GOT3 (cell line): Measurements from ENCODE around the gene PIK3C2G.

Source experiments
- DNase-seq: peaks from one replicate; lab custom pipeline; 2025; ENCODE audit warnings: mixed read lengths; lab: John Stamatoyannopoulos, UW

Gene PIK3C2G

DNA sequence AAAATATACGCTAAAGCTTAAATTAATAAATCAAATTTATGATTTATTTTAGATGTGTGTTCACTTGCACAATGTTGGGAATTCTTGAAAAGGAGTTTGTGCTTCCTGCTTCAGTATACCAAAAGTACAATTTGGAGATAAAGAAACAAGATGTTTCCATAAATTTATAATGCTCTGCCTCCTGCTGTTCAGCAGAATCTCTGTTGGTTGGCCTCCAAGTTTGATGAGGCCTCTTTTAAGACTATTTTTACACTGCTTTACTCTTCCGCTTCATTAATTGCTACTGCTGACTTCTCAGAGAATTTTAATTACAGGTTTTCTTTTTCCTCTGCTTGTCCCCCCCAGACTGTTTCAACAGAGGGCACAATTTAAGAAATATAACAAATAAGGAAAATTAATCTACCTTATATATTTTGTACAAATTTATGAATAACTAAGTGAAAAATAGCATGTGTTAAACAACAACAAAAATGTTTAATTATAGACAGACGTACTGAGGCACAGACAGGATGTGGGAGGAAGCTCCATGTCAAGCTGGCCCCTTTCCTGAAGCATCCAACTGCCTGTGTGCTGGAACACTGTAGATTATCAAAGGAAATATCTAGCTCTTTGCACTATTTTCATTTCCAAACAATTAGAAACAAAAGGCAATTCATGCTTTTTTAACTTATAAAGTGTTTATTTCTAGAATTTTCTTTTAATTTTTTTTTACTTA lies 83.9 kb downstream of the PIK3C2G start:
- DNase-seq, result no peak

DNA sequence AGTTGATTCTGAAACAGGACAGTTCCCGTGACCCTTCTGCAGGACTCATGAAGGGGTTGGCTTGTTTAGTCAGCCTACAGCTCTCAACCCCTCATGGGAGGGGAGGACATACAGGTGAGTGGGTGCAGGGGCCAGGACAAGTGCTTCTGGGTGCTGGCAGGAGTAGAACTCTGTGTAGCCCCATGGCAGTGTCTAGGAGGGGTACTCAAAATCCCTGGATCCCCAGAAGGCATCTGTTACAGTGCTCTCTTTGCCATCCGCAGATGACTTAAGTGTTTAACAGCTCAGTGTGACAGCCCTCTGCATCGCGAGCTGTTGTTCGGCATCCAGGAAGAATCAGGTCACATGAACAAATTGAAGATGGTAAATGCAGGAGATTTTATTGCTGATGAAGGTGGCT lies 91.0 kb downstream of the PIK3C2G start:
- no peak for DNase-seq

DNA sequence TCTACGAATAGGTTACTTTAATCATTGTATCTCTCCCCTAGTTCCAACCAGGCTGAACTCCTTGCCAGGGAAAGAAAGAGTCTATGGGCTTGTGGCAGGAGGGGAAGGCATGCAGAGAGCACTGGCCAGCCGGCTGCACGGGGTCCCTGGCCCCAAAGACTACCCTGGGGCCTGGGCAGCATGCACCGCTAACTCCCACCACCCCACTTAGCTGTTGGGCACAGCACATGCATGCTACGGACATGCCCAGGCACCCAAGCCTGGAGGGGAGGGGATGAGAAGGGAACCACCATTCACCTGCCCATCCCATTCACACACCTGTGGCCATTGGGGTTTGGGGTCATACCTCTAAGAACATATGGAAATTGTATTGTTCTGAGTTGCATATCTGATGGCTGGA lies 94.1 kb downstream of the PIK3C2G start:
- DNase-seq, result no peak

DNA sequence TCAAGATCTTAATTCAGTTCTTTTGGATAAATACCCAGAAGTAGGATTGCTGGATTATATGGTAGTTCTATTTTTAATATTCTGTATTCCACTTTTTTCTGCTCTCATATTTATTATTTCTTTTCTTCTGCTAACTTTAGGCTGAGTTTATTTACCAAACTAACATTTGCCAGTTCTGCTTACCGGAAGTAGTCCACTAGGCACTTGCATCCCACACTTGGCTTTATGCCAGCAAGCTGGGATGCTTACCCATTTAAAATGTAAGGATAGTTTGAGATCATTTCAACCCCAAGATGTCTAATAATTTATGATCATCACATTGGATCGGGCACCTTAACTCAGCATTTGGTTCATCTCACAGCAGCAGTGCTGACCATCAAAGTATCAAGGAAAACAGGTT lies 96.8 kb downstream of the PIK3C2G start:
- no peak for DNase-seq

DNA sequence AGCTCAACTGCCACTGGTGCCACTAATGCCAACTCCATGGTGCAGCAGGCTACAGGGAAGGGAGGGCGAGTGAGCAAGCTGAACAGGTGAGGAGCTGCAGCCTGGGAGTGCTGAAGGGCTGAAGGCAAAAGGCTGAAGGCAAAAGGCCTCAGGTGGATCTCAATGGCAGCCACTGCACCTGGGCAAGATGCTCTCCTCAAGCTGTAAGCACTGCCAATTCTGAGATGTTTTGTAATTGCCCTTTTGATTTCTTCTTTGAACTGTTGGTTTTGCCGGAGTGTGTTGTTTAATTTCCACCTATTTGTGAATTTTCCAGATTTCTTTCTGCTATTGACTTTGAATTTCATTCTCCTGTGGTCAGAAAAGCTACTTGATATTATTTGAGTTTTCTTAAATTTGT lies 97.6 kb downstream of the PIK3C2G start:
- DNase-seq, result no peak

DNA sequence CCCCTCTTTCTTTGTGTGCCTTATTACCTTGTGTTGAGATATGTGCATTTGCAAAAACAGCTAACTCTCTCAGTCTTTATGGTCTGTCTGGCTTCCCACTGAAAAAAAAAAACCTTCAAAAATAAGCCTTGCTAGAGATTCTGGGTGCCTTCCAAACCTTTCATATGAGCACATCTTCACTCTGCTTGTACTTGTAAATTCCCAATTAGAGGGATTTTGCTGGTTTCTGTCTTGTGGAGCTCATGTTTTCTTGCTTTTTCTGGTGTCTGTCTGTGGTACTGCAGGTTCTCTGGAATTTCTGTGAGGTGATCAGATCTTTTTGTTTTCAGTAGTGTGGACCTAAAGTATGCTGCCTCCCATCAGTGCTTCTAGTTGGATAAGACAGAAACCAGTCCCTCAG lies 100.1 kb downstream of the PIK3C2G start:
- DNase-seq, result no peak

DNA sequence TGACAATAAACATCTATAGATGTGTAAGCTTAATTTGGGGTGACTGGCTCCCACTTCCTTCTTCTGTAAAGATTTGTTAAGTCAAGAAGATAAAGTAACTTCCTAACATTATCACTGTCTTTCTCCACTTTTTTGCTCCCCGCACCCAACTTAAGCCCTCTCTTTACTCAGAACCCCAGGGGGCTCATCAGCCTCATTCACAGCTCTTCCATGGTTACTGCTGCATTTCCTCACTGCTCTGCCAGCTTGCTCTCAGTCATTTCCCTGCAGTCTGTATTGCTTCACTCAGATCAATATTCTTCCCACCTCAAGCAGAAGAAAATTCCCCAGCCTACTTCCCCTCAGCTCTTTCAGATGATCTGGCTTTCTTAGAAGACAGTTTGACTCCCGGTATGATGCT lies 102.0 kb downstream of the PIK3C2G start:
- no peak for DNase-seq

DNA sequence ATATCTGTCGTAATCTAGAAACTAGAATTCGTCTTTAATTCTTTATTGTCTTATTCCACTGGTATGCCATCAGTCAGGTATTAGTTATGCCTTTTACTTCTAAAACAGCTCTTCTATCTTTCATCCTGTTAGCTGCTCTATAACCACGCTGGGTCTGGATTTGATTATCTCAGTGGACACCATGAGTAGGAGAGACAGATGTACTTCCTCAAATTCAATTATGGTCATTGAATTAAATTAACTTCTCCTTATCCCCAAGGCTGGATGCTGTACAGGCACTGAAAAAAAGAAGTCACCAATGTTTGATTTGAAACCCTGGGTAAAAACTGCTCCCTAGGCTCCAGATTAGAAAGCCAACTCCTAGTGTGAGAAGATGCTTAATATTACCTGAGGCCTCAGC lies 107.3 kb downstream of the PIK3C2G start:
- no peak for DNase-seq

DNA sequence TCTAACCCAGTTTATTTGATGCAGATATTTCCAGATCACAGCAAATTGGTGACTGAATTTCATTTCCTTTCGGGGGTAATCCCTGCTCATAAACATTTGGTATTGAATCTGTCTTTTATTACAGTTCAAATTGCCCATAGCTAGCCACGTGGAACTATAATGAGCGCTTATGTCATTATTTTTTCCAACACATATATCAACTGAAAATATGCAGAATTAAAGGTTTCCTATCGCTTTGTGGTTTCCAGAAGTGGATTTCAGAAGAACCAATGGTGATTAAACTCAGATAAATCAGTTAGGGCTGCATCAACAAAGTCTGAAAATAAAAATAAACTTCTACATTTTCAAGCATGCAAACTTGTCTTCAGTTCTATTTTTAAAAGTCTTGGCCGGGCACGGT lies 111.9 kb downstream of the PIK3C2G start:
- no peak for DNase-seq

DNA sequence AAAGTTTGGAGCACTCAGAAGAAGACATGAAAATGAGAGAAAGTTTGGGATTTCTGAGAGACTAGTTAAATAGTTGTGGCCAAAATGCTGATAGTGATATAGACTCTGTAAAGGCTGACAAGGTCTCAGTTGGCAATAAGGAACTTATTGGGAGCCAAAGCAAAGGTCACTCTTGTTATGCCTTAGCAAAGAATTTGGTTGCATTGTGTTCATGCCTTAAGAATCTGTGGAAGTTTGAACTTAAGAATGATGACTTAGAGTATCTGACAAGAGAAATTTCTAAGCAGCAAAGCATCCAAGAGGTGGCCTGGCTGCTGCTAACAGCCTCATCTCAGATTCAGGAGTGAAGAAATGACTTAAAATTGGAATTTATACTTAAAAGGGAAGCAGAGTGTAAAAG lies 113.8 kb downstream of the PIK3C2G start:
- no peak for DNase-seq

DNA sequence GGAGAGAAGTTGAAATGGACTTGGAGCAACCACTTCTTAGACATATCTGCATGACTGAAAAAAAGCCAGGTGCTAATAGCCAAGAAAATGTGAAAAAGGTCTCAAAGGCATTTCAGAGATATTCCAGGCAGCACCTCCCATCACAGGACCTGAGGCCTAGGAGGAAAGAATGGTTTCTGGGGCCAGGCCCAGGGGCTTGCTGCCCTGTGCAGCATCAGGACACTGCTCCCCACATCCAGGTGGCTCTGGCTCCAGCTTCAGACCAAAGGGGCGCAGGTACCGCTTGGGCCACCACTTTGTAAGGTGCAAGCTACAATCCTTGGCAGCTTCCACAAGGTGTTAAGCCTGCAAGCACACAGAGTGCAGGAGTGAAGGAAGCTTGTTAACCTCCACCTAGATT lies 114.3 kb downstream of the PIK3C2G start:
- DNase-seq, result no peak

DNA sequence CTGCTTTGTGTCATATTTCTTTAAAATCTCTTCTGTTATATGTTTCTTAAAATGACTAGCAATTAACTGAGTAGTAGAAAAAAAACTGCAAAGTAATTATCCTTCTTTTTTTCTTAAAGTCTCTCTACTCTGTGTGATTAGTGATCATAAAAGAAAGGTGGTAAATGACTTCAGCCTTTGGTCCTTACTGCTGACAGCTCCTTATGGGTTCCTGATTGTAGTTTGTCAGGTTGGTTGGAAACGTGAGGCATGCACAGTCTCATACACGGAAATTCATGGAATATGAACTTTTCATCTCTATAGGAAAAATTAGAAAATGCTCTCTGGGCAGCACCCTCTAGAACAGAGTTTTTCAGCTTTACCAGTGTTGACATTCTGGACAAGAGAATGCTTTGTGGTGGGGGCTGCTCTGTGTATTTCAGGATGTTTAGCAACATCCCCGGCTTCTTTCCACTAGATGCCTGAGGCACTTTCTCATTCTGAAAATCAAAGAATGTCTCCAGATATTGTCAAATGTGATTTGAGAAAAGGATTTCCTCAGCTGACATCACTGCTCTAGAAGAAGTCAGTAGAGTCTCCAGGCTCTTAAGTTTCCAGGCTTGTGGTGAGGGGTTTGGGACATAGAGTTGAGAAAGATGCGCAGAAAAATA lies 121.0 kb downstream of the PIK3C2G start:
- no peak for DNase-seq

DNA sequence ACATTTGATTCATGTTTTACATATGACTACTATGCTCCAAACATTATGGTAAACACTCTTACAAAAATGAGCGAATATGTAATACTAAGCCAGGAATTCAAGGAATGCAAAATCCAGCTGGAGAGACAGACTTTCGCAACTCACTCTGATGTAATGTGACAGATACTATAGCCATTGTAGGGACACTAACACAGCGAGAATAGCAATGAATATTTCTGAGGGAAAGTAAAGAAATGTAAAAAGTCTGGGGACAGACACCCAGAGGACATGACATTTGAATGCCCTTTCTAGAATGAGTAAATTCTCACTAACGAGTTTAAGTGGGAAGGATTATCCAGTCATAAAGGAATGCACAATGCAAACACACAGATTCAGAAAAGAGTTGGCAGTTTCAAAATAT lies 121.9 kb downstream of the PIK3C2G start:
- no peak for DNase-seq

DNA sequence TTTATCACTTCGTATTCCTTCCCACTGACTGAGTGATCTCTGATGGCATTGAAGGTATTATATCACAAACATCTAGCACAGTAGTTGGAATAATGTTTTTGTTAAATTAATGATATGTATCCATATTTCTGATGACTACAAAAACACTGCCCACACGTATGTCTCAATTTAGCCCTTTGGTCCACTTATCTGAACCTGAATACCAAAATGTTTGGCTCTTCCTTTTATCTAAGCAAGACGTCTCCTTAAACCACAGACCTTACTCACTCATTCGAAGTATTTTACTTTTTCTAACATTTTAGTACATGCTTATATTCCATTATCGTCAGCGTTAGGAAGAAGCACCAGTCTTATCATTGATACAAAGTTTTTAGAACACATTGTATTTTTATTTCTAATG lies 126.4 kb downstream of the PIK3C2G start:
- no peak for DNase-seq

DNA sequence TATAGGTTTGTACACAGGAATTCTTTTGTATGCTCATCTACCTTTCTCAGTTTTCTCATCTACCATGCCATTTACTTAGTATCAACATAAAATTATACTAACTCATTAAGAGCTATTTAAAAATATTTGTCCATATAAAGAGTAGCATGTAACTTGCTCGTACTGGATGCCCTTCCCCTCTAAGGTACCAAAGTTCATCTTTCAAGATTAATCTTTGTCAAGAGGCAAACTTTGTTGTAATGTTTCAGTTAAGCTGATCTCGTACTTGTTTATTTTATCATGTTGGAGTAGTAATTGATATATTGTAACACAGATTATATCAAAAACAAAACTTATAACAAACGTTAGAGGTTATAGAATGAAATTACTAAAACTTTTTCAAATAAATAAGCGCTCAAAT lies 128.5 kb downstream of the PIK3C2G start:
- no peak for DNase-seq

DNA sequence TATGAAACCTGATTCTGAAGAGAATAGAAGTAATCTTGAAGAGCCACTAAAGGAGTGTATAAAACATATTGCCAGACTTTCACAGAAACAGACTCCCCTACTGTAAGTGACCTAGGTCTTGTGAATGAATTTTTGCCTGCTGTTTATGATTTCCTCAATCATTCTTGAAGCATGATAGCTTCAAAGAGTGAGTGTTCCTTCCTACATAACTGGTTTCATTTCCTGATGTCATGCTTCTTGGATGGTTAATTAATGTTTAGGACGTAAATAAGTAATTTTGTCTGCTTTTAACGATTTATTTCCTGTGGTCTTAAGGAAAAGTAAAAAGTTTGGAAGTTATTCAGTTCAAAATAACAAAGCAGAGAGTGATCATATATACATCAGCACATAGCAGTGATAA lies 129.8 kb downstream of the PIK3C2G start:
- DNase-seq, result no peak

DNA sequence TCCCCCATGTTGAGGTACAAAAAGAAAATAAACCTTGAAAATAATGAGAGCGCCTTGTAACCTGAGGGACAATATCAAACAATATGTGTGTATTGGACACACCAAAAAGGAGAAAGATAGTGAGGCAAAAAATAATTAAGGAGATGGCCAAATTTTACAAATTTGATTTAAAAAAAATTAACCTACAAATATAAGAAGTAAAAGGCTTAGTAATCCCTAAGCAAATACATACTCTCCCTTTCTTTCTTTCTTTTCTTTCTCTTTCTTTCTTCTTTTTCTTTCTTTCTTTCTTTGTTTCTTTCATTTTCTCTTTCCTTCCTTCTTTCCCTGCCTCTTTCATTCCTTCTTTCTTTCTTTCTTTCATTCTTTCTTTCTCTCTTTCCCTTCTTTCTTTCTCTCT lies 133.4 kb downstream of the PIK3C2G start:
- no peak for DNase-seq

DNA sequence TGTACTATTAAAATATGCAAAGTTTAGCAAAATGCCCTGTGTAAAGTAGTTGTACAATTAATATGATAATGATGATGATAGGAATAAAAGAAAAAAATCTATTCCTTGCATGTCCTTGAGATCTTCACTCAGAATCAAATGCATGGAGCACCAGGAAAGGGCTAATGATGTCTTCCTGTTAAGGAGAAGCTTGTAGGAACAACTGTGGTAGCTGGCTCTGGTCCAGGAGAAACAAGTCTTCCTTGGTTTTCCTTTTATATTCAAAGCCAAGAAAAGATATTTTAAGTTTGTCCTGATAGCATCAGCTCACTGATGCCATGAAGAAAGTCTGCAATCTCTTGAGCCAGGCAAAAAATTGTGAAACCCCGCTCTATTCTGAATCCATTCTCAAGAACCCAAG lies 138.9 kb downstream of the PIK3C2G start:
- no peak for DNase-seq

DNA sequence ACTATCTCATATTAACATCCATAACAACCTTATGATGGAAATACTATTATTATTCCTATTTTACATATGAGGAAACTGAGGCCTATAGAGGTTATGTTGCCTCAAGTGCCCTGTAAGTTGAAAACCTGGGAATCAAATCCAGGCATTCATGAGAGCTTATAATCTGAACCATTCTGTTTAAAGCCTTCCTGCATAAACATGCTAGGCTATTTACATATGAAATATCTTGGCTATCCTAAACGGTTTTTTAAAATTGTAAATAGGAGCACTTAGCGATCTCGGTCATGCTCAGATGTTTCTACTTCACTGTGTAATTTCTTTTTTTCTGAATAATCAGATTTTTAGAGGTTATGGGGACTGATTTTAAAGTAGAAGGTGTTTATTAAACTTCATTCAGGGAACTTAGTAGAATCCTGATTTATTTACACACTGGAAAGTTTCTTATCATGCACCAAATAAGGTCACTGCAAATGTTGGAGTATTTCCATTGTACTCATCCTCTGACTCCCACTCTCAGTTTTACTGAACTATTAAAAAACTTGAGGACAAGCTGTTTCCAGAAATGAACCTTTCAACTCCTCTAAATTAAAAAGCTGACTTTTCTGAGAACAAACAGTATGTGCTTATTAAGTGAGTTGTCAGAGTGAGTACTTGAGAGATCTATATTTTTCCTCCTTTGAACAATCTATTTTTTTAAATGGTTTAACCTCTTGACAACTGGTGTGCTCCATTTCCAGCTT lies 141.7 kb downstream of the PIK3C2G start:
- no peak for DNase-seq

DNA sequence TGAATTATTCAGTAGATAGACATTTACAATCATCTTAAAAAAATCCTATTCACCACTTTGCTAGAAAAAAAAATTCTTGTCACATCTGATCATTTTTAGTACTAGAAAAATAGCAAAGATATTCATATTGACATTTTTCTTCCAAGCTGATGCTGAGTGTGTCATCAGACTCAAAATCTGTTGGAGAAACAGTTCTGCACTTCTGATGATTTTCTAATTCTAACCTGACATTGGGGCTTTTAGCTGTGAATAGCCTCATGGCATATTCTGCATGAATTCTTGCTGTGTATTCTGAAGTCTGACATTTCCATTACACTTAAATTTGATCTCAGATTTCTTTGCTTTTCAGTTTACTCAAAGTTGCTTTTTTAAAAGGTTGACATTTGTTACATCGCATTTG lies 150.1 kb downstream of the PIK3C2G start:
- no peak for DNase-seq

DNA sequence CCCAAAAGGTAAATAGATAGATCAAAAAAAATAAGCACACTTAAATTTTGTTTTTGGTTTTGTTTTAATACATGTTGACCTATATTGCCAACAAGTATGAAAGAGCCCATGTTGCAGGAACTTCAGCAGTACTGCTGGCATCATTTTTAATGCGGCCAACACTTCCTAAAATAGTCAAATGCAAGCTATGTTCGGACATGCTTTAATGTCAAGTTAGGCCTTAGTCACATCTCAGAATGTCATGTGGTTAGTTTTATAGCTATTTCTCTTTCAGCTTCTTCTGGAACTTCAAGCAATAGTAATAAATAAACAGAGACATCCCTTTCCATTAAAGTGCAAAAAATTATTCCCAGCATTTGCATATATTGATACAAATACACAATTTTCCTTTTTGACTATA lies 153.4 kb downstream of the PIK3C2G start:
- no peak for DNase-seq

DNA sequence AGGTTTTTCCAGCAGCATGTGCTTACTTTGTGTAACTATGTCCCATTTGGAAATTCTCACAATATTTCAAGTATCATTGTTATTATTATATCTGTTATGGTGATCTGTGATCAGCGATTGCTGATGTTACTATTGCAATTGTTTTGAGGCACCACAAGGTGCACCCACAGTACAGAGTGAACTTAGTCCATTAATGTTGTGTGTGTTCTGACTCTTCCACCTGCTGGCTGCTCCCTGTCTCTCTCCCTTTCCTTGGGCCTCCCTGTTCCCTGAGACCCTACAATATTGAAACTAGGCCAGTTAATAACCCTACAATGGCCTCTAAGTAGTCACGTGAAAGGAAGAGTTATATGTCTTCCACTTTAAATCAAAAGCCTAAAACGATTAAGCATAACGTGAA lies 153.9 kb downstream of the PIK3C2G start:
- DNase-seq, result no peak

DNA sequence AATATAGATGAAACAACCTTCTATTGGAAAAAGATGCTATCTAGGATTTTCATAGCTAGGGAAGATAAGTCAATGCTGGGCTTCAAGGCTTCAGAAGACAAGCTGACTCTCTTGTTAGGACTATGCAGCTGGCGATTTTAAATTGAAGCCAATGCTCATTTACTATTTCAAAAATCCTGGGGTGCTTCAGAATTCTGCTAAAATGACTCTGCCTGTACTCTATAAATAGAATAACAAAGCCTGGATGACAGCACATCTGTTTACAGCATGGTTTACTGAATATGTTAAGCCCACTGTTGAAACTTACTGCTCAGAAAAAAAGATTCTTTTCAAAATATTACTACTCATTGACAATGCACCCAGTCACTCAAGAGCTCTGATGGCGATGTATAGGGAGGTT lies 155.1 kb downstream of the PIK3C2G start:
- DNase-seq, result no peak
